ENCODE results near the gene TLE7.
A peak's percentile ranks its signal among the peaks of the same experiment; 100 is the strongest.

The TLE7 gene

GRCh38 chr16:71412270-71413160 is 29.3 kb downstream of the TLE7 start:
- peak; percentile 72 for DNase-seq (ENCODE audit: low spot score)

- no peak for DNase-seq (ENCODE audit: low spot score)
These were observed 31.7 kb downstream of the TLE7 start for GRCh38 chr16:71410146-71410545.

GRCh38 chr16:71409011-71409775 is 32.7 kb downstream of the TLE7 start:
- no peak for DNase-seq (ENCODE audit: low spot score)

- DNase-seq (ENCODE audit: low spot score), result no peak
These were observed 33.3 kb downstream of the TLE7 start for GRCh38 chr16:71408536-71408935.

GRCh38 chr16:71407731-71408130 is 34.1 kb downstream of the TLE7 start:
- no peak for DNase-seq (ENCODE audit: low spot score)

GRCh38 chr16:71406724-71407123 is 35.1 kb downstream of the TLE7 start:
- no peak for DNase-seq (ENCODE audit: low spot score)

GRCh38 chr16:71406316-71406715 is 35.5 kb downstream of the TLE7 start:
- no peak for DNase-seq (ENCODE audit: low spot score)

- no peak for DNase-seq (ENCODE audit: low spot score)
These were observed 37.5 kb downstream of the TLE7 start for GRCh38 chr16:71404364-71404763.

- DNase-seq (ENCODE audit: low spot score), result no peak
These were observed 39.2 kb downstream of the TLE7 start for GRCh38 chr16:71402674-71403073.

GRCh38 chr16:71402007-71402406 is 39.8 kb downstream of the TLE7 start:
- DNase-seq (ENCODE audit: low spot score), result no peak

GRCh38 chr16:71399801-71400563 is 41.9 kb downstream of the TLE7 start:
- no peak for DNase-seq (ENCODE audit: low spot score)

GRCh38 chr16:71396594-71396993 is 45.3 kb downstream of the TLE7 start:
- DNase-seq (ENCODE audit: low spot score), result no peak

- no peak for DNase-seq (ENCODE audit: low spot score)
These were observed 52.5 kb downstream of the TLE7 start for GRCh38 chr16:71389330-71389729.

GRCh38 chr16:71387045-71387871 is 54.6 kb downstream of the TLE7 start:
- DNase-seq (ENCODE audit: low spot score), result no peak

- DNase-seq (ENCODE audit: low spot score), result no peak
These were observed 57.7 kb downstream of the TLE7 start for GRCh38 chr16:71384073-71384724.

GRCh38 chr16:71383054-71383773 is 58.6 kb downstream of the TLE7 start:
- DNase-seq (ENCODE audit: low spot score), result no peak

GRCh38 chr16:71380831-71381230 is 61.0 kb downstream of the TLE7 start:
- DNase-seq (ENCODE audit: low spot score), result no peak
